ENCODE measurements around the gene PLCZ1.

PLCZ1 gene

DNA sequence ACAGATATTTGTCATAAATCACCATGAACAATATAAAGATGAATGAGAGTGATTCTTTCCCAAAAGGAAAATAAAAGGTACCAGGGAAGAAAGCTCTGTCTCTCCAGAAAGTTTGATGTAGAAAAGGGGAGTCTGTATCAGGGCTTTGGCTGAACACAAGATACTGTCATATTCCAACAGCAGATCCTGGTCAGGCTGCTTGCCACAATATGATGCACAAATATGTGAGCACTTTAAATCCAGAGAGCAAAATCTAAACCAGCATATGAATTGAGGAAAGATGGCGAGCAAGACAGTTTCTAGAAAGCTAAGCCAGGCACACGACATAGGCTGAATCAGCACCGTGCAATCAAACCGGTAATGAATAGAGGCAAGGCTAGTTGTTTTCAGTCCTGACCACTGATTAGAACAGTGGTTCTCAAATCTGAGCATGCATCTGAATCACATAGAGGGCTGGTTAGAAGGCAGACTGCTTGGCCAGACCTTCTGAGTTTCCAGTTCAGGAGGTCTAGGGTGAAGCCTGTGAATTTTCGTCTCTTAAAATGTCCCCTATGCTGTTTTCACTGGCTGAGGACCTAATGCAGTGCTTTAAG lies 60.7 kb downstream of the PLCZ1 start:
- TF ChIP-seq, protein P1, sequence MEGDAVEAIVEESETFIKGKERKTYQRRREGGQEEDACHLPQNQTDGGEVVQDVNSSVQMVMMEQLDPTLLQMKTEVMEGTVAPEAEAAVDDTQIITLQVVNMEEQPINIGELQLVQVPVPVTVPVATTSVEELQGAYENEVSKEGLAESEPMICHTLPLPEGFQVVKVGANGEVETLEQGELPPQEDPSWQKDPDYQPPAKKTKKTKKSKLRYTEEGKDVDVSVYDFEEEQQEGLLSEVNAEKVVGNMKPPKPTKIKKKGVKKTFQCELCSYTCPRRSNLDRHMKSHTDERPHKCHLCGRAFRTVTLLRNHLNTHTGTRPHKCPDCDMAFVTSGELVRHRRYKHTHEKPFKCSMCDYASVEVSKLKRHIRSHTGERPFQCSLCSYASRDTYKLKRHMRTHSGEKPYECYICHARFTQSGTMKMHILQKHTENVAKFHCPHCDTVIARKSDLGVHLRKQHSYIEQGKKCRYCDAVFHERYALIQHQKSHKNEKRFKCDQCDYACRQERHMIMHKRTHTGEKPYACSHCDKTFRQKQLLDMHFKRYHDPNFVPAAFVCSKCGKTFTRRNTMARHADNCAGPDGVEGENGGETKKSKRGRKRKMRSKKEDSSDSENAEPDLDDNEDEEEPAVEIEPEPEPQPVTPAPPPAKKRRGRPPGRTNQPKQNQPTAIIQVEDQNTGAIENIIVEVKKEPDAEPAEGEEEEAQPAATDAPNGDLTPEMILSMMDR (IDR thresholded peaks at IDR 0.05; ENCODE audit: low read depth, low read length), result no peak
- no peaks in the 10 kb centered on the region for H3K27me3 ChIP-seq (ENCODE audit: insufficient read depth, low read depth, severe bottlenecking)
- H3K27ac ChIP-seq, result no peak overlapping the region
- H3K4me3 ChIP-seq (ENCODE audit: low read depth, low read length), result no peak overlapping the region
- H3K36me3 ChIP-seq, result no peaks in the 10 kb centered on the region
- no peak for DNase-seq
- no peaks in the 10 kb centered on the region for H3K9me3 ChIP-seq (ENCODE audit: severe bottlenecking)

DNA sequence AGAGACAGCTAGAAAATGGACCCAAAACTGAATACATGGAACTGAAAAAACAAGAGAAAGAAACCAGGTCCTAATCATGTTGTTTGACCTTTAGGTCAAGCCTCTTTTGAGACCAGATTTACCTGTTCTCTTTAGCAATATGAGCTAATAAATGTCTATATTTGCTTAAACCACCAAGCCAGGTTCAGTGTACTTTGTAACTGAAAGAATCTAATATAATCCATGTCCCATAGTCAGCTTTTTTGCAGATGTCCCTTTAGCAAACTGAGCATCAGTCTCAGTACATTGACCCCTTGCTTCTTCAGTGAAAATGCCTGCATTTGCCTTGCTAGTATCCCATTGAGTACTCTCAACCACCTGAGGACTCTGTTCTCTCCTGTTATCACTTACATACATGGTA lies 61.7 kb downstream of the PLCZ1 start:
- no peak overlapping the region for H3K27ac ChIP-seq

DNA sequence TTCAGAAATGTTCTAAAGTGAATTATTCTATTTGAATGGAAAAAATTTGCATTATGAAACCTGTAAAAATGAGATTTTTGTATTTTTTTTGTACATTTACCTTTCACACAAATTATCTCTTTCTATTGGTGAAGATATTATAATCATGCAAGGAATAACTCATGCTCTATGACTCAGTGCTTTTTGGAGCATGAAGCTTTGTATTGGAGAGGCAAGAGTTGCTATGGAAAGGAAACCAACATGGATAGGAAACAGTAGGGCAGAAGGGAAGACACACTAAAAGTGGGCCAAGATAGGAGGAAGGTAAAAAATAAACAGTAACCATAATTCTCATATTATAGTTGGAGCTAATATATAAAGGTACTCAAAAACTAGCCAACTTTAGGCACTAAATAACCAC lies 79.0 kb downstream of the PLCZ1 start:
- H3K36me3 ChIP-seq, result no peaks in the 10 kb centered on the region
- H3K9me3 ChIP-seq (ENCODE audit: severe bottlenecking), result peaks cover 7% of the 10 kb centered on the region
- H3K27ac ChIP-seq, result no peak overlapping the region
- TF ChIP-seq, protein P1 (IDR thresholded peaks at IDR 0.05; ENCODE audit: low read depth, low read length), result no peak
- H3K4me3 ChIP-seq (ENCODE audit: low read depth, low read length), result no peak overlapping the region
- DNase-seq, result no peak
- no peaks in the 10 kb centered on the region for H3K27me3 ChIP-seq (ENCODE audit: insufficient read depth, low read depth, severe bottlenecking)

More for the DNA sequence above, 61.7 kb downstream of the PLCZ1 start:
- H3K4me3 ChIP-seq (ENCODE audit: low read depth, low read length), result no peak overlapping the region
- no peak for DNase-seq
- H3K27me3 ChIP-seq (ENCODE audit: insufficient read depth, low read depth, severe bottlenecking), result no peaks in the 10 kb centered on the region
- no peaks in the 10 kb centered on the region for H3K9me3 ChIP-seq (ENCODE audit: severe bottlenecking)
- H3K36me3 ChIP-seq, result no peaks in the 10 kb centered on the region
- TF ChIP-seq, protein P1 (IDR thresholded peaks at IDR 0.05; ENCODE audit: low read depth, low read length), result no peak

DNA sequence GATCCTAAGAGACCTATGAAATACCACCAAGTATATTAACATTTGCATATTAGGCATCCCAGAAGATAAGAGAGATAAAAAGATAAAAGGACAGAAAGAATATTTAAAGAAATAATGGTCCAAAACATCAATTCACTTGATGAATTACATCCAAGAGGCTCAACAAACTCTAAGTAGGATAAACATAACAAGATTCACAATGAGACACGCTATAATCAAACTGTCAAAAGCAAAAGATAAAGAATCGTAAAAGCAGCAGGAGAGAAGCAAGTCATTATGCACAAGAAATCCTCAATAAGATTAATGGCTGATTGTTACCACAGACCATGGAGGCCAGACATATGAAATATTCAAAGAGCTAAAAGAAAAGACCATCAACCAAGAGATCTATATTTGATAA lies 79.6 kb downstream of the PLCZ1 start:
- Histone ChIP-seq H3K36me3 (no peaks in the 10 kb centered on the region), H3K27me3 (ENCODE audit: insufficient read depth, low read depth, severe bottlenecking) (no peaks in the 10 kb centered on the region), H3K4me3 (ENCODE audit: low read depth, low read length) (no peak overlapping the region), H3K9me3 (ENCODE audit: severe bottlenecking) (peaks cover 7% of the 10 kb centered on the region), H3K27ac (no peak overlapping the region)
- TF ChIP-seq, protein P1 (IDR thresholded peaks at IDR 0.05; ENCODE audit: low read depth, low read length), result no peak
- DNase-seq, result no peak

DNA sequence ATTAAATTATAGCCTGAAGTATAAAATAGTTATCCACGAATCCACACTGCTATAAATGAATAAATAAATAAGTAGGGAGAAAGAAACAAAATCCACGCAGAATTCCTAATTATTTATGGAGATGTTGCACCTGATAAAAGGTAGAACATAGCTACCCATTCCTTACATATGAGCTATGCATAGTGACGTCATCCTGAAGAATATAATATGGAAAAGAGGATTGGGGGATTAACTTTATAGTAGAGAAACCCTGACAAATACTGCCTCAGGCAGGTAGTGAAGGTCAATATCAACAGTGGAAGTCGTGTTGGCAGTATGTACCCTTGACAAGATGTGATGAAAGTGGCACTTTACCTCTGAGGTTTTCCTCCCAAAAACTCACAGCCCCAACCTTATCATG lies 82.5 kb downstream of the PLCZ1 start:
- TF ChIP-seq, protein P1 (IDR thresholded peaks at IDR 0.05; ENCODE audit: low read depth, low read length), result no peak
- Histone ChIP-seq H3K27me3 (ENCODE audit: insufficient read depth, low read depth, severe bottlenecking) (no peaks in the 10 kb centered on the region), H3K9me3 (ENCODE audit: severe bottlenecking) (peaks cover 7% of the 10 kb centered on the region), H3K27ac (no peak overlapping the region), H3K4me3 (ENCODE audit: low read depth, low read length) (no peak overlapping the region), H3K36me3 (no peaks in the 10 kb centered on the region)
- DNase-seq, result no peak

DNA sequence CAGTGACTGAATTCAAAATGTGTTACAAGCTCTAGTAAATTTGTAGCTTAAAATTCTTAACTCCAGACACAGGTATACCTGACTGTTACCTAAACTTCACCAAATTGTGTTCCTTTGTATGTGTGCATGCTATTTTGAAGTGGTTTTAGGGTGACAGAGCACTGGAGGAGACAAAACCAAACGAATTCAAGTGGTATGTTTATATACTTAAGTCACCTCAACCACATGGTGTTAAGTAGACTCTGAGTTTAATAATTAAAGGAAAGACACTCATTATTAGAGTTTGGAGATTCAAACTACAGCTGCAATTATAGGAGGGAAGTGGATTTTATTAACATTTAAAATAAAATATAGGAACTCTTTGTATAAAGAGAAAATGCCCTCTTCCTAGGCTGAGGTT lies 84.3 kb downstream of the PLCZ1 start:
- peaks cover 7% of the 10 kb centered on the region for H3K9me3 ChIP-seq (ENCODE audit: severe bottlenecking)
- DNase-seq, result no peak
- no peak overlapping the region for H3K27ac ChIP-seq
- H3K4me3 ChIP-seq (ENCODE audit: low read depth, low read length), result no peak overlapping the region
- TF ChIP-seq, protein P1 (IDR thresholded peaks at IDR 0.05; ENCODE audit: low read depth, low read length), result no peak
- H3K27me3 ChIP-seq (ENCODE audit: insufficient read depth, low read depth, severe bottlenecking), result no peaks in the 10 kb centered on the region
- H3K36me3 ChIP-seq, result no peaks in the 10 kb centered on the region
